ENCODE data around the gene VAV1. TPM values are rescaled to one million over a fixed set of nuclear protein-coding genes. Genes with fewer than 3 reads are reported as not detected.

Gene VAV1
- total RNA-seq (2014; rRNA removed; shearing (Covaris generic)) = not detected in 2 replicates

GRCh38 chr19:6772028-6772865 is at the start of gene VAV1:
TSS of gene VAV1 (plus strand) at chr19:6772708. CDS start at chr19:6772808, 100 bp downstream.

GRCh38 chr19:6737284-6737872 is 35.1 kb upstream of the VAV1 start, which contains the start of gene GPR108:
TSS of gene GPR108 (minus strand) at chr19:6737580. CDS start at chr19:6737576, 4 bp downstream.

GRCh38 chr19:6739390-6739882 is 33.1 kb upstream of the VAV1 start, which contains the start of gene TRIP10:
TSS of gene TRIP10 (plus strand) at chr19:6739680. CDS start at chr19:6739762, 82 bp downstream.

GRCh38 chr19:6767357-6768235 is 4.9 kb upstream of the VAV1 start, which contains the start of gene SH2D3A:
TSS of gene SH2D3A (minus strand) at chr19:6767435. CDS start at chr19:6763748, 3,687 bp downstream.

GRCh38 chr19:6887316-6887715 is 114.8 kb downstream of the VAV1 start, which contains the start of gene ADGRE1:
TSS of gene ADGRE1 (plus strand) at chr19:6887579. CDS start at chr19:6887609, 30 bp downstream.

Other genes starting within 250 kb of the VAV1 start
- gene TNFSF9, start 241.7 kb upstream of the VAV1 start, total RNA-seq (2014; rRNA removed; shearing (Covaris generic)) = 11.8 and 12.5 TPM in 2 replicates
- gene CD70, start 181.6 kb upstream of the VAV1 start, total RNA-seq (2014; rRNA removed; shearing (Covaris generic)) = 93.9 and 116 TPM in 2 replicates
- not detected in 2 replicates for gene TNFSF14, start 102.5 kb upstream of the VAV1 start, total RNA-seq (2014; rRNA removed; shearing (Covaris generic))
- gene C3, start 52.1 kb upstream of the VAV1 start, total RNA-seq (2014; rRNA removed; shearing (Covaris generic)) = 7.9 and 15.0 TPM in 2 replicates
- 69.2 and 84.5 TPM in 2 replicates for gene GPR108, start 35.1 kb upstream of the VAV1 start, total RNA-seq (2014; rRNA removed; shearing (Covaris generic))
- gene TRIP10, start 33.0 kb upstream of the VAV1 start, total RNA-seq (2014; rRNA removed; shearing (Covaris generic)) = 46.5 and 48.0 TPM in 2 replicates
- gene SH2D3A, start 5.3 kb upstream of the VAV1 start, total RNA-seq (2014; rRNA removed; shearing (Covaris generic)) = 1.1 and 2.3 TPM in 2 replicates
- 4.6 and 4.9 TPM in 2 replicates for gene ADGRE1, start 114.9 kb downstream of the VAV1 start, total RNA-seq (2014; rRNA removed; shearing (Covaris generic))
- not detected in 2 replicates for gene MBD3L2B, start 248.7 kb downstream of the VAV1 start, total RNA-seq (2014; rRNA removed; shearing (Covaris generic))